Measurements from ENCODE around the gene SLC26A8.
A peak's percentile ranks its signal among the peaks of the same experiment; 100 is the strongest.
"Not testable (repeated sequence)": the region's sequence is repeated elsewhere in the genome, so short reads cannot be mapped to it uniquely, and the experiment has no call there.

Gene SLC26A8

GRCh38 chr6:36049582-36049981 is 25.1 kb upstream of the SLC26A8 start:
- DNase-seq = no peak

GRCh38 chr6:36042618-36043260 is 18.3 kb upstream of the SLC26A8 start:
- DNase-seq = no peak

- DNase-seq = no peak
These were observed 16.5 kb upstream of the SLC26A8 start for GRCh38 chr6:36040958-36041357.

GRCh38 chr6:36039112-36039511 is 14.7 kb upstream of the SLC26A8 start:
- no peak for DNase-seq

- DNase-seq = no peak
These were observed 13.9 kb upstream of the SLC26A8 start for GRCh38 chr6:36038120-36038876.

GRCh38 chr6:36035225-36035624 is 10.8 kb upstream of the SLC26A8 start:
- DNase-seq = no peak

- no peak for DNase-seq
These were observed 10.0 kb upstream of the SLC26A8 start for GRCh38 chr6:36034441-36034840.

GRCh38 chr6:36033935-36034334 is 9.5 kb upstream of the SLC26A8 start:
- peak; percentile 35 to 48 for DNase-seq

- DNase-seq = not testable (repeated sequence)
These were observed 8.7 kb upstream of the SLC26A8 start for GRCh38 chr6:36033144-36033543.

- DNase-seq = no peak
These were observed 7.8 kb upstream of the SLC26A8 start for GRCh38 chr6:36032261-36032660.

- no peak for DNase-seq
These were observed 5.0 kb upstream of the SLC26A8 start for GRCh38 chr6:36029464-36029863.

GRCh38 chr6:36028877-36029324 is 4.5 kb upstream of the SLC26A8 start:
- DNase-seq = peak; percentile 78 to 79

GRCh38 chr6:36028088-36028876 is 3.8 kb upstream of the SLC26A8 start:
- peak; percentile 44 to 49 for DNase-seq

- DNase-seq = peak; percentile 98 to 99
These were observed 3.2 kb upstream of the SLC26A8 start, which contains the start of gene MAPK14 for GRCh38 chr6:36027501-36028087. MAPK14 (plus strand) TSS chr6:36027808; CDS start chr6:36028158, 350 bp downstream.

- DNase-seq = no peak
These were observed 1.5 kb upstream of the SLC26A8 start for GRCh38 chr6:36025932-36026327.

- no peak for DNase-seq
These were observed 955 bp upstream of the SLC26A8 start for GRCh38 chr6:36025260-36025931.

- DNase-seq = no peak
These were observed 4.3 kb downstream of the SLC26A8 start for GRCh38 chr6:36020154-36020553.

- no peak for DNase-seq
These were observed 5.3 kb downstream of the SLC26A8 start for GRCh38 chr6:36019167-36019566.

- no peak for DNase-seq
These were observed 6.1 kb downstream of the SLC26A8 start for GRCh38 chr6:36018339-36018738.

GRCh38 chr6:36015666-36016065 is 8.8 kb downstream of the SLC26A8 start:
- no peak for DNase-seq

- DNase-seq = no peak
These were observed 24.0 kb downstream of the SLC26A8 start for GRCh38 chr6:36000451-36000850.

GRCh38 chr6:35993150-35993549 is 31.3 kb downstream of the SLC26A8 start:
- DNase-seq = no peak

GRCh38 chr6:35988047-35988446 is 36.4 kb downstream of the SLC26A8 start:
- not testable (repeated sequence) for DNase-seq

All from stimulated activated CD4-positive, alpha-beta T cell treated with anti-CD3 and anti-CD28 coated beads, Interleukin-2, amount 100 ng/mL, for 24 hours (primary cell).